Measurements from ENCODE around the gene NT5DC3.
A peak's percentile ranks its signal among the peaks of the same experiment; 100 is the strongest.

The NT5DC3 gene

DNA sequence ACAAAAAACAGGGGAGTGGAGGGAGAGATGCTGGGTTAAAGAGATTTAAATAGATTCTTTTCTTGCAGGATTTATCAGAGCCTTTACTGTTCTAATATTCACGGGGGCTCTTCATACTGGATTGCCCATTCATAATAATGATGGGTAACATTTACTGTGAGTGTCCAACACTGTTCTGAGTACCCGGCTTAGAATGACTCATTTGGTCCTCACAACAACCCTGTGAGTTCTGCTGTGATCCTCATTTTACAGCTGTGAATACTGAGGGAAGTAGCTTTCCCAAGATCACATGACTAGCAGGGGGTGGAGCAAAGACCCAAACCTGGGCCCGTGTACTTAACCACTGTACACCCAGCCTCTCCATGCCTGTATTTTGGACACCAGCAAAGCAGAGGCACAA lies 113.4 kb downstream of the NT5DC3 start:
- Histone ChIP-seq H4K91ac (ENCODE audit: low read depth, low read length, poor library complexity) (no peak overlapping the region), H3K4ac (ENCODE audit: low read length) (no peak overlapping the region), H2BK12ac (ENCODE audit: low read length) (no peak overlapping the region), H3K18ac (ENCODE audit: low read length) (no peak overlapping the region), H3K4me3 (ENCODE audit: low read length in 2 of 2) (no peak overlapping the region), H3K9me3 (replicated peaks in 1 of 2; ENCODE audit: control insufficient read depth in 2 of 2, insufficient read depth in 1 of 2, low read depth in 1 of 2, low read length in 2 of 2) (peaks cover 0 to 5% of the 10 kb centered on the region in 2 donors), H3K9ac (ENCODE audit: low read depth, low read length, poor library complexity) (no peak overlapping the region), H3K79me1 (ENCODE audit: low read depth, low read length) (no peaks in the 10 kb centered on the region), H3K27ac (replicated peaks; ENCODE audit: low read length) (no peak overlapping the region), H3K27me3 (ENCODE audit: control insufficient read depth in 3 of 3, insufficient read depth in 3 of 3, low read depth in 1 of 3, low read length in 3 of 3) (peaks cover 0 to 9% (median 0%) of the 10 kb centered on the region in 3 experiments), H2AK5ac (ENCODE audit: low read depth, low read length) (no peak overlapping the region), H3K23ac (ENCODE audit: low read depth, low read length, poor library complexity) (no peak overlapping the region), H2BK15ac (ENCODE audit: low read length) (no peak overlapping the region), H4K8ac (ENCODE audit: low read depth, low read length) (no peak overlapping the region), H3K14ac (ENCODE audit: low read length) (no peak overlapping the region), H3K4me1 (ENCODE audit: control insufficient read depth in 2 of 2, insufficient read depth in 1 of 2, low read depth in 1 of 2, low read length in 2 of 2) (no peaks in the 10 kb centered on the region), H2BK5ac (ENCODE audit: low read length) (no peak overlapping the region), H3K36me3 (replicated peaks in 1 of 2; ENCODE audit: control insufficient read depth in 2 of 2, insufficient read depth in 2 of 2, low read length in 2 of 2) (no peaks in the 10 kb centered on the region), H3K4me2 (ENCODE audit: insufficient read depth, low read length, poor library complexity, severe bottlenecking) (no peak overlapping the region), H2AFZ (ENCODE audit: low read length) (no peak overlapping the region), H2BK120ac (ENCODE audit: low read depth, low read length) (no peak overlapping the region)
- DNase-seq (ENCODE audit: low spot score), result no peak
- WGBS, 2 donors (ENCODE audit: extremely low coverage in 2 of 2, insufficient read length in 2 of 2, insufficient replicate concordance in 1 of 2), result no CpG with 5 or more reads among the region's 3 CpGs

DNA sequence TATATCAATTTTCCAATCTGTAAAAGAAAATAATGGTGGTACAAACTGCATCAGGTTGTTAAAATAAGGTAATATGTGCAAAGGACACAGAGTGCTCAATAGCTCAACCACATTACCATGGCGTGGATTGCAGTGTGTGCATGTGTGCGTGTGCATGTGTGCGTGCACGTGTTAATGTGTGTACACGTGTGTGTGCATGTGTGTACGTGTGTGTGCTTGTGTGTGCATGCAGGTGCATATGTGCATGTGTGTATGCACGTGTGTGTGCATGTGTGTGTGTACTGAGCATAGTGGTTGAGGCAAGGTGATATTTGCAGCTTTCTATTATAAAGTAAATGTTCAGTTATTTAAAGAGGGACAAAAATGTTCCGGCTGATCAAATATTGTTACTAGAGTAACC lies 115.6 kb downstream of the NT5DC3 start:
- H3K27ac ChIP-seq (replicated peaks; ENCODE audit: low read length), result no peak overlapping the region
- no peak overlapping the region for H3K4ac ChIP-seq (ENCODE audit: low read length)
- H3K79me1 ChIP-seq (ENCODE audit: low read depth, low read length), result no peaks in the 10 kb centered on the region
- peak overlapping the region; percentile 79 for H3K9ac ChIP-seq (ENCODE audit: low read depth, low read length, poor library complexity)
- H3K14ac ChIP-seq (ENCODE audit: low read length), result no peak overlapping the region
- no peak overlapping the region for H2AK5ac ChIP-seq (ENCODE audit: low read depth, low read length)
- no peaks in the 10 kb centered on the region for H3K4me1 ChIP-seq (ENCODE audit: control insufficient read depth in 2 of 2, insufficient read depth in 1 of 2, low read depth in 1 of 2, low read length in 2 of 2)
- H3K36me3 ChIP-seq (replicated peaks in 1 of 2; ENCODE audit: control insufficient read depth in 2 of 2, insufficient read depth in 2 of 2, low read length in 2 of 2), result no peaks in the 10 kb centered on the region
- H3K4me3 ChIP-seq (ENCODE audit: low read length in 2 of 2), result peak overlapping the region in 1 of 2 donors; percentile 75
- H3K27me3 ChIP-seq (ENCODE audit: control insufficient read depth in 3 of 3, insufficient read depth in 3 of 3, low read depth in 1 of 3, low read length in 3 of 3), result peaks cover 0 to 9% (median 0%) of the 10 kb centered on the region in 3 experiments
- H2BK120ac ChIP-seq (ENCODE audit: low read depth, low read length), result no peak overlapping the region
- WGBS, 2 donors (ENCODE audit: extremely low coverage in 2 of 2, insufficient read length in 2 of 2, insufficient replicate concordance in 1 of 2), result no CpG with 5 or more reads among the region's 8 CpGs
- H2AFZ ChIP-seq (ENCODE audit: low read length), result no peak overlapping the region
- no peak overlapping the region for H3K18ac ChIP-seq (ENCODE audit: low read length)
- H2BK15ac ChIP-seq (ENCODE audit: low read length), result no peak overlapping the region
- no peak overlapping the region for H4K8ac ChIP-seq (ENCODE audit: low read depth, low read length)
- H2BK12ac ChIP-seq (ENCODE audit: low read length), result no peak overlapping the region
- no peak overlapping the region for H3K4me2 ChIP-seq (ENCODE audit: insufficient read depth, low read length, poor library complexity, severe bottlenecking)
- H3K23ac ChIP-seq (ENCODE audit: low read depth, low read length, poor library complexity), result no peak overlapping the region
- H3K9me3 ChIP-seq (replicated peaks in 1 of 2; ENCODE audit: control insufficient read depth in 2 of 2, insufficient read depth in 1 of 2, low read depth in 1 of 2, low read length in 2 of 2), result peaks cover 0 to 2% of the 10 kb centered on the region in 2 donors
- DNase-seq (ENCODE audit: low spot score), result no peak
- no peak overlapping the region for H4K91ac ChIP-seq (ENCODE audit: low read depth, low read length, poor library complexity)
- H2BK5ac ChIP-seq (ENCODE audit: low read length), result no peak overlapping the region
